Activated CD4-positive, alpha-beta T cell treated with anti-CD3 and anti-CD28 coated beads for 1 hour (primary cell): ENCODE data around the gene EXD3.
"Not testable (repeated sequence)": the region's sequence is repeated elsewhere in the genome, so short reads cannot be mapped to it uniquely, and the experiment has no call there.

Experiments used
- DNase-seq: peaks from one replicate; pipeline ENCODE4 v3.0.0-alpha.2; 2020

Gene EXD3

DNA sequence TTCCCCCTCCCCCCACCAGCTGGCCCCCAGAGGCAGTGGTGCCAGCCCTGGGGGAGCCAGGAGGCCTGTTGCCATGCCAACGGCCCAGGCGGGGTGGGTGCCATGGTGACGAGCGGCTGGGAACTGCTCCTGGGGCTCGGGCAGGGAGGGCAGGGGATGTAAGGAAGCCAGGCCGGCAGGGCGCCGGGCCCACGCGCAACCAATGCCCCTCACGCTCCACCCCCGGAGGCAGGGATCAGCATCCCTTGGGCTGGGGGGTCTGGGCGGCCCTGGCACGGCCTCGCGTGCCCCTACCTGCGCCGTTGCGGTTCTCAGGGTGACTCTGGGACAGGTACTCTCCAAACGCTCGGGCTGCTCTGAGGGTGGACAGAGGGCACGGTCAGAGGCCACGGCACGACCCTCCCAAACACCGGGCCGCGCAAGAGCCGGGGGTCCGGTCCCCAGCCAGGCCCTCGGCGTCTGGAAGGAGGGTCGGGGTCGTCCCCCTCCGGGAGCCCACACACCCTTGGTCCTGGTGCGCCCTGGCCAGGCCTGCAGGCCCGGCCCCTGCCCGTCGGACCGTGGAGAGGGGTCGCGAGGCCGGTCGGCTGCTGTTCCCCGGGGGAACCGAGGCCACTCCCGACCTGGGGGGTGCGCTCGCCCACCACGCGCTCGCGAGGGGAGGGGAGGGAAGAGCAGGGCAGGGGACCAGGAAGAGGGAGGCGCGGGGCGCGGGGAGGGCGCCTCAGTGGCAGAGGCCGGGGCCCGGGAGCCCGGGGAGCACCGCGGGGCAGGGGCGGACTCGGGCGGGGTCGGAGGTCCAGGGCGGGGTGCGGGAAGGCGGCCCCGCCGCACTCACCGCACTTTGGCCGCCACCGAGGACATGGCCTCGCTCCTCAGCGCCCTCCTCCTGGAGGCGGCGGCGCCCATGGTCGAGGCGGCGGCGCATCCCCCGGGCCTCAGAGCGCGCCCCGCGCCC lies 35.5 kb upstream of the EXD3 start:
- no peak for DNase-seq

DNA sequence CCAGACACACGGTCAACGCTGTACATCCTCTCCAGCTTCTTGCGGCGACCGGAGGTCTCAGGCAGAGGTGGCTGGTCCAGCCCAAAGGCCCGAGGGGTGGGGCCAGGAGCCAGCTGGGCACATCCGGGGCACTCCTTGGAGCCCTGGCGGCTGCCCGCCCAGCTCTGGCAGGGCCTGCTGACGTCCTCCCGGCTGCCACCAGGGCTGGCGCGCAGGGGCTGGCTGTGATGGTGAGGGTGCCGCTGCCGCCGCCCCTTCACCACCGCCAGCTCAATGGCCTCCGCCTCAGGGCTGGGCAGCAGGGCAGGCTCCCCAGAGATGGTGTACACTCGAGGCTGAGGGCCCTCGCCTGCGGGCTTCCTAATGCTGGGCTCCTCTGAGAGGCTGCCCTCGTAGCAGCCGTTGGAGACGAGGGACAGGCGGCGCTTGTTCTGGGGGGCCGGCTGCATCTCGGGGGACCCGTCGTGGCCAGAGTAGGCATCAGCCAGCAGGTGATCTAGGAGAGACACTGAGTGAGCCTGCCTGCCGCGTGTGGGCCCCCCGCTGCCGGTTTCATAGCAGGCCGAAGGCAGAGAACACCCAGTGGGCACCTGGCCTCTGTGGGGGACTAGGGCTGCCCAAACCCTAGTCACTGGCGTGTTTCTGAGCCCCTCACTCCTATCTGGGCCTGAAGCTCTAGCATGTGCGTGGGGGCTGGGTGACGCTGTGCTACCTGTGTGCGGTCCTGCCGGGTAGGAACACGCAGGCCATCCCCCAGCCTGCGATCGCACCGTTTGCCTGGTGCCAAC lies 34.6 kb upstream of the EXD3 start:
- DNase-seq, result no peak

GRCh38 chr9:137456864-137457405 lies 34.0 kb upstream of the EXD3 start:
- DNase-seq, result no peak

- no peak for DNase-seq
These were observed 33.3 kb upstream of the EXD3 start for GRCh38 chr9:137456061-137456863.

DNA sequence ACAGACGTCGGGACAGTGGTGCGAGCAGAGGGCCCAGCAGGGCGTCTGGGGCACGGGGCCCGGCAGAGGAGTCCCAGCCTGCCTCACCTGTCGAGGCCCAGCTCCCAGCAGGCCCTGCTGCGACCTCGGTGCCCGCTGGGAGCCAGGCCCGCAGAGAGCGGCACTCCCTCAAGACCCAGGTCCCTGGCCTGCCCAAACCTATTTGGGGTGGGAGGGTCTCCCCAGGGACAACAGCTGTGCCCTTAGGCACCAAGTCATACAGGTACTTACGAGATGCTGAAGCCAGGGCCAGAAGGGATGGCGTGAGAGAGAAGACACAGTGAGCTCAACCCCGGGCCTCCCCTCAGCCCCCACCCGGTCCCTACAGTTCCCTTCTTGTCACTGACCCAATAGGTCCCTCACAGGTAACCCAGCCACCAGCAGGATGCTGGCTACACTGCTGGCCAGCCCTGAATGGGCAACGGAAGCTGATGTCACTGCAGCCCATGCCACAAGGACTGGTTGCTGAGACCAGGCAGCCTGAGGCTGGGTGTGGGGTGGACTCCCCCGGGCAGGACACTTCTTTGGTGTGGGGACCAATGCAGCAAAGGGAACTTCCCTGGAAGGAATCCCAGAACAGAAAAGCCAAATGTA lies 32.5 kb upstream of the EXD3 start:
- no peak for DNase-seq

- DNase-seq, result no peak
These were observed 31.8 kb upstream of the EXD3 start for GRCh38 chr9:137454597-137455358.

- peak; percentile 43 for DNase-seq
These were observed 31.2 kb upstream of the EXD3 start for GRCh38 chr9:137454145-137454596.

DNA sequence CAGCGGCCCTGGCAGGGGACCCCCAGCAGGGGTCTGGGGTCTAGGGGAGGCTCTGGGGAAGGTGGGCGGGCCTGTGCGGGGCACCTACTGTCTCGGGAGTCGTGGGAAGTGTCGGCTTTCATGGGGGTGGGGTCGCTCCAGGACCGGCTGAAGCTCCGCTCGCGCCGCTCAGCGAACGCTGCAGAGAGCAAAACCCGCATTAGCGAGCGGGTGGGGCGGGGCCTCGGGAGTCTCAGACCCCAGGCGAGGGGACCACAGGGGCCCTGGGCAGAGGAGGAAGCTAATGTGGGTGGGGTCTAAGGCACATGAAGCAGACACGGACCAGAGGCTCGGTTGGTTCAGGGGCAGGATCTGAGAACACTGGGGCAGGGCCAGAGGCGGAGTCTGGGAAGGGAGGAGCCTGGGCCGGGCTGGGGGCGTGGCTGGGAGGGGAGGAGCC lies 30.7 kb upstream of the EXD3 start:
- peak; percentile 58 for DNase-seq

DNA sequence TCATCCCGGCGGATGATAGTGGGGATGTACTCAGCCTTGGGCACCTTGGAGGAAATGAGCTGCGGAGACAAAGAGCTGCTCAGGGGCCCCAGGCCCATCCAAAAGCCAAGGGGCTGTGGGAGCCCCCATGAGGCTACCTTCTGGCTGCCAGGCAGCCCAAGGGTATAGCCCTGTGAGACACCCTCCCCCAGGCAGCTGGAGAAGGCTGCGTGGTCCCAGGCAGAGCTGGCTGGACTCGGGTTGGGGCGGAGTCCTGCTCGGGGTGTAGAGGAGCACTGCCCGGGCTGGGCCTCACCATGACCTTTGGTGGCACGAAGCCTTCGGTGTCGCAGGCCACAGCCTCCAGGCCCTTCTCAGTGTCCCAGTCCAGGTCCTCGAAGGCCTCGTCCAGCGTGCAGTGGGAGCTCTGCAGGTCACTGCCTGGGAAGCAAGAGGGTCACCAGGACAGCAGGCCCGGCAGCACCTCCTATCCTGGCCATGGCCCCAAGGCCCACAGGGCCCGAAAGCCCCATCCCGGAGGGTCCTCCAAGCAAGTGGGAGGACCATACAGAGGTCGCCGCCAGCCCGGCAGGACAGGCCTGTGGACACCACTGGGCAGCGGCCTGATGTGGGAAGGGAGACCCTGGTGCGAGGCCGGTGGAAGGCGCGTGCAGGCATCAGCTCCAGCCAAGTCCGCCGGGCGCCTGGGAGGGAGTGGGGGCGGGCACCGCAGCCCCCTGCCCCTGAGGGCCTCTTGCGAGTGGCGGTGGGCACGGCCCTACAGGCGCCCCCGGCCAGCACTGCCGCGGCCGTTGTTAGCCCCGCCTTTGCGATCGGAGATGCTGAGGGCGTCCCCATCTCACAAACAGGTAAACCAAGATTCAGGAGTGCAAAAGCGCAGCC lies 30.0 kb upstream of the EXD3 start:
- DNase-seq, result no peak

DNA sequence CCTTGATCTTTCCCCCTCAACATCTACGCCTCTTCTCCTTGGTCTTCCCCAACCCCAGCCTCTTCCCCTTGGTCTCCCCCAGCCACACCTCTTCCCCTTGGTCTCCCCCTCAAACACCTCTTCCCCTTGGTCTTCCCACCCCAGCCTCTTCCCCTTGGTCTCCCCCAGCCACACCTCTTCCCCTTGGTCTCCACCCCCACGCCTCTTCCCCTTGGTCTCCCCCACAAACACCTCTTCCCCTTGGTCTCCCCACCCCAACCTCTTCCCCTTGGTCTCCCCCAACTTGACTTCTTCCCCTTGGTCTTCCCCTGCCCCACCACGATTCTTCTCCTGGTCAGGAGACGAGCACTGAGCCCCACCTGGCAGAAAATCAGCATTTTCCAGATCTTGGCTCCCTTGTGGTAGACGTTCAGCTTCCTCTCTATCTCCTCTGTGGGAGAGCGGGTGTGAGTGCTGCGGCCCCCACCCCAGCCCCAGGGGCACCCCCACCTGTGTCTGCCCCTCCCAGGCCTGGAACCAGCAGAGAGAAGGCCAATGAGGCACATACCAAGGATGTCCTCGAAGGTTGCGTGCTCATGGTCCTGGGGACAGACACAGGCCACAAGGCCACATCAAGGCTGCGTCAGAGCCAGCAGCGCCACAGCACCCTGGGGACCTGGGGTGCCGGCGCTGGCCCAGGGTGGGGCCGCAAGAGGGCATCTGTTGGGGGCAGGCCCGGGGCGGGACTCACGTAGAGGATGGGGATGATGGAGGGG lies 29.2 kb upstream of the EXD3 start:
- DNase-seq, result no peak

DNA sequence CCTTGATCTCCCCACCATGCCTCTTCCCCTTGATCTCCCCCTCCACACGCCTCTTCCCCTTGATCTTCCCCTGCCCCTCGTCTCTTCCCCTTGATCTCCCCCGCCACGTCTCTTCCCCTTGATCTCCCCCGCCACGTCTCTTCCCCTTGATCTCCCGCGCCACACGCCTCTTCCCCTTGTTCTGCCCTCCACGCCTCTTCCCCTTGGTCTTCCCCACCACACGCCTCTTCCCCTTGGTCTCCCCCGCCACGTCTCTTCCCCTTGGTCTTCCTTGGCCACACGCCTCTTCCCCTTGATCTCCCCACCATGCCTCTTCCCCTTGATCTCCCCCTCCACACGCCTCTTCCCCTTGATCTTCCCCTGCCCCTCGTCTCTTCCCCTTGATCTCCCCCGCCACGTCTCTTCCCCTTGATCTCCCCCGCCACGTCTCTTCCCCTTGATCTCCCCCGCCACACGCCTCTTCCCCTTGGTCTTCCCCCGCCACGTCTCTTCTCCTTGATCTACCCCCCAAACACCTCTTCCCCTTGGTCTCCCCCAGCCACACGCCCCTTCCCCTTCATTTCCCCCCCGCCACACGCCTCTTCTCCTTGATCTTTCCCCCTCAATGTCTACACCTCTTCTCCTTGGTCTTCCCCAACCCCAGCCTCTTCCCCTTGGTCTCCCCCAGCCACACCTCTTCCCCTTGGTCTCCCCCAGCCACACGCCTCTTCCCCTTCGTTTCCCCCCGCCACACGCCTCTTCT lies 28.5 kb upstream of the EXD3 start:
- DNase-seq, result not testable (repeated sequence)

DNA sequence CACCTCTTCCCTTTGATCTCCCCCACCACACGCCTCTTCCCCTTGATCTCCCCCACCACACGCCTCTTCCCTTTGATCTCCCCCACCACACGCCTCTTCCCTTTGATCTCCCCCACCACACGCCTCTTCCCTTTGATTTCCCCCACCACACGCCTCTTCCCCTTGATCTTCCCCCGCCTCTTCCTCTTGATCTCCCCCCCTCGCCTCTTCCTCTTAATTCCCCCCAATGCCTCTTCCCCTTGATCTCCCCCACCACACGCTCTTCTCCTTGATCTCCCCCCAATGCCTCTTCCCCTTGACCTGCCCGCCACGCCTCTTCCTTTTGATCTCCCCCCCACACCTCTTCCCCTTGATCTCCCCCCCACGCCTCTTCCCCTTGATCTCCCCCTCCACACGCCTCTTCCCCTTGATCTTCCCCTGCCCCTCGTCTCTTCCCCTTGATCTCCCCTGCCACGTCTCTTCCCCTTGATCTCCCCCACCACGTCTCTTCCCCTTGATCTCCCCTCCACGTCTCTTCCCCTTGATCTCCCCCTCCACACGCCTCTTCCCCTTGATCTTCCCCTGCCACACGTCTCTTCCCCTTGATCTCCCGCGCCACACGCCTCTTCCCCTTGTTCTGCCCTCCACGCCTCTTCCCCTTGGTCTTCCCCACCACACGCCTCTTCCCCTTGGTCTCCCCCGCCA lies 27.7 kb upstream of the EXD3 start:
- DNase-seq, result not testable (repeated sequence)

DNA sequence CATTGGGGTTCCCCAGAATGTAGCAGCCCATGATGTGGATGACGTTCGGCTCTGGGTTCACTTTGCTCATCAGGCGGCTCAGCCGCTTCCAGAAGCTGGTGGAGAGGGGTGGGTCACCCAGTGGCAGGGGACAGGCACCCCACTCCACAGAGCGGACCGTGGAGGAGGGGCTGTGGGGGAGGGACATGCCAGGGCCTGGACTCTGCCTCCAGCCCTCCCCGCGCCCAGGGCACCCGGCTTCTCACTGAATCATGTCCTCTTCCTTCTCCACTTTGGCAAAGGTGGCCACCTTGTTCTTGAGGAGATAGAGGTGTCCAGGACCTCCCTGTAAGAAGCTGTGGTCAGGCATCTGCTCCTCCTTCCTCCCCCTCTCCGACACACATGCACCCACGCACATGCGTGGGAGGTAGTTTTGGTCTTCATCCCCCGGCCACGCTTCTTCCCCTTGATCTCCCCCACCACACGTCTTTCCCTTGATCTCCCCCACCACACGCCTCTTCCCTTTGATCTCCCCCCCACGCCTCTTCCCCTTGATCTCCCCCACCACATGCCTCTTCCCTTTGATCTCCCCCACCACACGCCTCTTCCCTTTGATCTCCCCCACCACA lies 27.1 kb upstream of the EXD3 start:
- DNase-seq, result no peak

- no peak for DNase-seq
These were observed 26.3 kb upstream of the EXD3 start for GRCh38 chr9:137449081-137449844.

DNA sequence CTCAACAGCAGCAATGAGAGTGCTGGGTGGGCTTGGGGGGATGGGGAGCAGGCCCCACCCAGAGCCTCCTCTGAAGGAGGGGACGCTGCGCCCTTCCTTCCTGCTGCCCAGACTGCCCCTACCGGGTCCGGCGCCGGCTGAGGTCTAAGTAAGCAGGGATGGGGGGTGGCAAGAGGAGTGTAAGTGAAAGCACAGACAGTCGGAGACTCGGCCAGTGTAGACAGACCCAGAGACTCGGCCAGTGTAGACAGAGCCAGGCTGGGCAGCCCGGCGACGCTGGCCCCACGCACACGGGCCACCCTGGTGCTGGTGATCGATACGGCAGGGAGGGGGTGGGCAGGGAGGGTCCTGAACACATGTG lies 25.6 kb upstream of the EXD3 start:
- DNase-seq, result no peak

GRCh38 chr9:137447722-137448601 lies 25.0 kb upstream of the EXD3 start:
- DNase-seq, result no peak
